HG03159 (cell line): Measurements from ENCODE around the gene DNASE1L2.
A peak's percentile ranks its signal among the peaks of the same experiment; 100 is the strongest.

Experiments
- ATAC-seq: cut with Tn5 transposase; IDR thresholded peaks from one replicate; pipeline ENCODE4 v1.9.1; 2021; ENCODE audit warnings: mild to moderate bottlenecking, moderate library complexity; ENCODE audit not compliant: unreplicated experiment

DNASE1L2 gene

DNA sequence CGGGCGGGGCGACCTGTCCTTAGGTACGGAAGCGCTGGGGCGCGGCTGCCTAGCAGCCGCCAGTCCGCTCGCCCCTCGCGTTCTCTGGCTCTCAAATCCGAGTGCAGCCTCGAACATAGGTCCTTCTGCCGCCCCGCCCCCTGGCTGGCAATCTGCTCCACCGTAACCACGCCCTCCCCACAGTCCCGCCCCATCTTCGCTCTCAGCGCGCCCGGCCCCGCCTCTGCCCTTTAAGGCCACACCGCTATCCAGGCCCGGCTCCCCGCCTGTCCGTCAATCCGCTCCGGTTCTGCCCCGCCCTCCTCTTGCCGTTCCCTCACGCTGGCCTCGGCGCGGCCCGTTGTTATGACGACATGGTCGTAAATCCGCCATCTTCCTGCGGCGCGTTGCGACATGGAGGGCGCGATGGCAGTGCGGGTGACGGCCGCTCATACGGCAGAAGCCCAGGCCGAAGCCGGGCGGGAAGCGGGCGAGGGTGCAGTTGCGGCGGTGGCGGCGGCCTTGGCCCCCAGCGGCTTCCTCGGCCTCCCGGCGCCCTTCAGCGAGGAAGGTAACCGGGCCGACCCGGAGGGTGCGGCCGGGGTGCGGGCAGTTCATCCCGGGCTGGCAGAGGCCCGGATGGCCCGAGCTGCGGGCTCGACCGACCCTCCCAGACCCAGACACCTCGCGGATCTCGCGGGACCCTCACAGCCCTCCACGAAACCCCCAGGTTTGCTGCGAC, 12.9 kb upstream of the DNASE1L2 start, which contains the start of gene E4F1:
Gene E4F1 (plus strand): TSS at position 371 of the 721 bp plus-strand sequence. CDS start 23 bp downstream, at position 394.
- ATAC-seq, result peak; percentile 95

DNA sequence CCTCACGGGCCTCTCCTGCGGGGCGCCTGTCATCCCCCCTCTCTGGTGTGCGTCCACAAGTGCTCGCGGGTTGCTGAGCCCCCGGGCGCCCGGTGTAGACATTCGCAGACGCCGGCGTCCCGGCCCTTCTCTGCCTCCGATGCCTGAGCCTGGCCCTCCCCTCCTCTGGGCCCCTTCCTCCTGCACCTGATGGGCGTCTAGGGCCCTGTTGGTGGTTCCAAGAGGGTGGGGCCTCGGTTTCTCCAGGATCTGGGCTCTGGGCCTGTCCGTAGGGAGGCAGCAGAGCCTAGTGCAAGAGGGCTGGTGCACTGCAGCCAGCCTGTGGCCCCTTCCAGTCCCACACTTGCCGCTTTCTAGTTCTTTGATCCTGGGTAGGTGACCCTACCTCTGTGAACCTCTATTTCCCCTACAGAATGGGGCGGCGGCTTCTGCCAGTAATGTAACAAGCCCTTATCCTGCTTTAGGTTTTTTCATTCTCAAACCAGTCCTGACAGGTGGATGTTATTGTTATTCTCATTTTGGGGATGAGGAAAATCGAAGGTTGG, 12.2 kb upstream of the DNASE1L2 start:
- ATAC-seq, result peak; percentile 12

- no peak for ATAC-seq
Measured at GRCh38 chr16:2226245-2226793, 9.9 kb upstream of the DNASE1L2 start.

DNA sequence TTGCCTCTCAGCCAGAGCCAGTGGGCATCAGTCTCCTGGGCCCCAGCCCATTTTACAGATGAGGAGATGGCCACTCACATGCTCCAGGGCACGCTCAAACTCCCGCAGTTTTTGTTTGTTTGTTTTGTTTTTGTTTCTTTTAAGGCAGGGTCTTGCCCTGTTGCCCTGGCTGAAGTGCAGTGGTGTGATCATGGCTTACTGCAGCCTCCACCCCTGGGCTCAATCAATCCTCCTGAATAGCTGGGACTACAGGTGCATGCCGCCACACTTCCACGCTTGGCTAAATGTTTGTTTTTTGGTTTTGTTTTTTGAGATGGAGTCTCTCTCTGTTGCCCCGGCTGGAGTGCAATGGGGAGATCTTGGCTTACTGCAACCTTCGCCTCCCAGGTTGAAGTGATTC, 9.3 kb upstream of the DNASE1L2 start:
- no peak for ATAC-seq

DNA sequence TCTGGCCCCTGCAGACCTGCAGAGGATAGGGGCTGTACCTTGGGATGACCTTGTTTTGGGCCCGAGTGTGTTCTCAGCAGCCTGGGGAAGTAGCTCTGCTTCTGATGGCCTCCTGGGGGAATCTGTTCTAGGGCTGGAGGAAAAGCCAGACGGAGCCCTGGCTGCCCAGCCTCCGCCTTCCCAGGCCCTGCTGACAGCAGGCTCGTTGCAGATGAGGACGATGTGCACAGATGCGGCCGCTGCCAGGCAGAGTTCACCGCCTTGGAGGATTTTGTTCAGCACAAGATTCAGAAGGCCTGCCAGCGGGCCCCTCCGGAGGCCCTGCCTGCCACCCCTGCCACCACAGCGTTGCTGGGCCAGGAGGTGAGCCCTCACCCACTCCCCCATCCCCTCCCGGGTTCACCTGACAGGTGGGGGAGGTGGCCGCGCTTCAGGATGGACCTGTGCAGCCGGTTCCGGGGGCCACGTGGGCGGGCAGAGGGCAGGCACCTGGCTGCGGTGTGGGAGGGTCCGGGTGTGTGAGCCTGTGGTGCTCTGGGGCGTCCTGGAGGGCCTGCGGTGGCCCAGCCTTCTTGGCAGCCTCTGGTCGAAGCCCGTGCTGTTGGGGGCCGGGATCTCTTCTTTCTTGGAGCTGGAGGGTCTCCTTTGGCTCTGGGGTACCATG, 8.0 kb upstream of the DNASE1L2 start:
- no peak for ATAC-seq

GRCh38 chr16:2229091-2229490, 7.2 kb upstream of the DNASE1L2 start:
- no peak for ATAC-seq

DNA sequence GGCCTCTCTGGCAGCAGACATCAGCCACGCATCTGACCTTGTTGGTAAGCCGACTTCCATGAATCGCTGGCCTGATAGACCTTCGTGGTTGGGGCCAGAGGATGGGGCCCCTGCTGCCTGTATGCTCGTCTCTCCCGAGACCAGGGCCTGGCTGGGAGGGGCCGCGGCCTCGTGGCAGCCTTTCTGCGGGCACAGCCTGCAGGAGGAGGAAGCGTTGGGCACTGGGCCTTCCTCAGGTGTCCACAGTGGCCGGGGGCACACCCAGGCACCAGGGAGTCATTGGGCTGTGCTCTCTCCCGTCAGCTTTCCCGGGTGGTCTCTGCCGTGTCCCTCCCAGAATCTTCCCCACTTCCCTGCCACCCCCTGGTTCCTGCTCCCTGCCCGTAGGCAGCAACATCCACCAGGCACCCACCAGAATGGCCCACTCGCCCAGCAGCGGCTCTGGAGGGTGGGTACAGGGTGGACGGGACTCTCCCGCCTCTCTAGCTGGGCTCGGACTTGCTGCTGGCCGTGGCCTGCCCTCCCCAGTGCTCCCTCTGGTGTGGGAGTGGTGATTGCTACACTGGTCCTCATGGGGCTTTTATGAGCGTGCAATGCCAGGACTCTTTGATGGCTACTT, 6.5 kb upstream of the DNASE1L2 start:
- no peak for ATAC-seq

DNA sequence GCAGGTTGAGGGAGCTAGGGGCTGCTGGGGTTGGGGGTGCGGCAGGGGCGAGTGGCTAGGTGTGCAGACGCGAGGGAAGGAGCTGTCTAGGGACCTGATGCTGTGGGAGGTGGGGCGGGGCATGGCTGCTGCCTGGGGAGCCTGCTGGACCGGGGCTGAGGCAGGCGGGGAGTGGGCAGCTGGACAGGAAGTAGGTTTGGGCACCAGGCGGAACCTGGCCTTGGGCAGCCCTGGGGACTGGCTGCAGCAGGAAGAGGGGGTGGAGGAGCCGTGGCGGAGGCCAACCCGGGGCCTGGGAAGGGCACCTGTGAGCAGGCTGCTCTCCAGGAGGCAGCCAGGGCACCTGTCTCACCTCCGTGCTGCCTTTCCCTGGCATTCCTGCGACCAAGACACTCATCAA, 5.9 kb upstream of the DNASE1L2 start:
- ATAC-seq, result no peak

GRCh38 chr16:2231016-2231931, 5.0 kb upstream of the DNASE1L2 start:
- no peak for ATAC-seq

GRCh38 chr16:2232094-2232990, 3.9 kb upstream of the DNASE1L2 start:
- ATAC-seq, result no peak

- no peak for ATAC-seq
Measured at GRCh38 chr16:2233046-2233775, 3.0 kb upstream of the DNASE1L2 start.

DNA sequence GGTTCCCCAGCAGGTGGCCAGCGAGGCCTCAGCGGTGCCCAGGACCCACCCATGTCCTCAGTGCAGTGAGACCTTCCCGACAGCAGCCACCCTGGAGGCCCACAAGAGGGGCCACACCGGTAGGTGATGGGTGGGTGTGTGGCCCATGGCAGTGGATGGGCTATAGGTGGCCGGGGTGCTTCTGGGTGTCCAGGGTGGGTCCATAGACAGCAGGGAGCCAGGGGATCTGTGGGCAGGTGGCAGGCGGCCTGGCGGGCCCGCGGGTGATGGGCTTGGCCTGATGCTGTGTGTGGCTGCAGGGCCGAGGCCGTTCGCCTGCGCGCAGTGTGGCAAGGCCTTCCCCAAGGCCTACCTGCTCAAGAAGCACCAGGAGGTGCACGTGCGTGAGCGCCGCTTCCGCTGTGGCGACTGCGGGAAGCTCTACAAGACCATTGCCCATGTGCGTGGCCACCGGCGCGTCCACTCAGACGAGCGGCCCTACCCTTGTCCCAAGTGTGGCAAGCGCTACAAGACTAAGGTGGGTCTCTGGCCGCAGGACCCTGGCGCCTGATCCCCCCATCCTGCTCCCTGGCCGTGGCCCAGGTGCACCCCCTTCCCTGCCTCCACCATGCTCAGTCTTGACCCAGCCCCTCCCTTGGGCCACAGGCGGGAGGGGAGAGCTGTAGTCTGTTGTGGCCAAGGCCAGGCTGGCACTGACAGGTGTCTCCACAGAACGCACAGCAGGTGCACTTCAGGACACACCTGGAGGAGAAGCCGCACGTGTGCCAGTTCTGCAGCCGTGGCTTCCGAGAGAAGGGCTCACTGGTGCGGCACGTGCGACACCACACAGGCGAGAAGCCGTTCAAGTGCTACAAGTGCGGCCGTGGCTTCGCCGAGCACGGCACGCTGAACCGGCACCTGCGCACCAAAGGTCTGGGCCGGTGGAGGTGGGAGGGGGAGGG, 2.1 kb upstream of the DNASE1L2 start:
- ATAC-seq, result no peak

- no peak for ATAC-seq
Measured at GRCh38 chr16:2234813-2235170, 1.5 kb upstream of the DNASE1L2 start.

DNA sequence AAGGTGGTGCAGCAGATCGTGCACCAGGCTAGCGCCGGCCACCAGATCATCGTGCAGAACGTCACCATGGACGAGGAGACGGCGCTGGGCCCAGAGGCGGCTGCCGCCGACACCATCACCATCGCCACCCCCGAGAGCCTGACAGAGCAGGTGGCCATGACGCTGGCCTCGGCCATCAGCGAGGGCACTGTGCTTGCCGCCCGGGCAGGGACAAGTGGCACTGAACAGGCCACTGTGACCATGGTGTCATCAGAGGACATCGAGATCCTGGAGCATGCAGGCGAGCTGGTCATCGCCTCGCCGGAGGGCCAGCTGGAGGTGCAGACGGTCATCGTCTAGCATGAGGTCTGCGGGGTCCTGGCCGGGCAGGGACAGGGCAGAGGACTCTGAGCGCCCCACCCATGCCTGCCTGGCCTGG, 1.0 kb upstream of the DNASE1L2 start:
- no peak for ATAC-seq

GRCh38 chr16:2235695-2236336, 428 bp upstream of the DNASE1L2 start:
- ATAC-seq, result no peak

DNA sequence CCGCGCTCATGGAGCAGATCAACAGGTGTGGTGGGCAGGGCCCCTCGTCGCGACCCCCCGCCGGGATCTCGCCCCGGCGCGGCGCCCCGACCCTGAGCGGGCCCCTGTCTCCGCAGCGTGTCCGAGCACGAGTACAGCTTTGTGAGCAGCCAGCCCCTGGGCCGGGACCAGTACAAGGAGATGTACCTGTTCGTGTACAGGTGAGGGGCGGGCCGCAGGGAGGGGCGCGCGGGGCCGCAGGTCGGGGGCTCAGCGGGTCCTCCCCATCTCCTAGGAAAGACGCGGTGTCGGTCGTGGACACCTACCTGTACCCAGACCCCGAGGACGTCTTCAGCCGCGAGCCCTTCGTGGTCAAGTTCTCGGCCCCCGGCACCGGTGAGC, 848 bp downstream of the DNASE1L2 start:
- no peak for ATAC-seq

DNA sequence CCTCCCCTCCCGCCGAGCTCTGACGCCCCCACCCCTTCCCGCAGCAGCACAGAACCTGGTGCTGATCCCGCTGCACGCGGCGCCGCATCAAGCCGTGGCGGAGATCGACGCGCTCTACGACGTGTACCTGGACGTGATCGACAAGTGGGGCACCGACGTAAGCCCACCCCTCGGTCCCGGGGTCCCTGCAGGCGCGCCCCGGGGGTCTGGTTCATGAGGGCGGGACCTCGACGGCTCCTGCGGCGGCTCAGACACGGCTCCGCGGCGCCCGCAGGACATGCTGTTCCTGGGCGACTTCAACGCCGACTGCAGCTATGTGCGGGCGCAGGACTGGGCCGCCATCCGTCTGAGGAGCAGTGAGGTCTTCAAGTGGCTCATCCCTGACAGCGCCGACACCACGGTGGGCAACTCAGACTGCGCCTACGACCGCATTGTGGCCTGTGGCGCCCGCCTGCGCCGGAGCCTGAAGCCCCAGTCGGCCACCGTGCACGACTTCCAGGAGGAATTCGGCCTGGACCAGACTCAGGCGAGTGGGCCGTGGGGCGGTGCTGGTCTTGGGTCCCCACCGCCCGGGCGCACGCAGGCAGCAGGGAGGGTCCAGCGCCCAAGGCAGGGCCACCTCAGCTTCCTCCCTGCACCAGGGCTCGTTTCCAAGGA, 1.4 kb downstream of the DNASE1L2 start:
- ATAC-seq, result no peak
